22Rv1 (cell line): ENCODE results near the gene PLSCR3.

ENCODE experiments used
- ZFX ChIP-seq: fragments of 450-650 bp; IDR thresholded peaks from 2 replicates; pipeline ENCODE4 v1.6.1; 2017; ENCODE audit warnings: antibody characterized with exemption, borderline replicate concordance
- TF ChIP-seq, protein P1 (sequence below): fragments of 450-650 bp; IDR thresholded peaks from 2 replicates; pipeline ENCODE4 v1.5.1; 2017; ENCODE audit warnings: mild to moderate bottlenecking

- TF ChIP-seq, protein P1, sequence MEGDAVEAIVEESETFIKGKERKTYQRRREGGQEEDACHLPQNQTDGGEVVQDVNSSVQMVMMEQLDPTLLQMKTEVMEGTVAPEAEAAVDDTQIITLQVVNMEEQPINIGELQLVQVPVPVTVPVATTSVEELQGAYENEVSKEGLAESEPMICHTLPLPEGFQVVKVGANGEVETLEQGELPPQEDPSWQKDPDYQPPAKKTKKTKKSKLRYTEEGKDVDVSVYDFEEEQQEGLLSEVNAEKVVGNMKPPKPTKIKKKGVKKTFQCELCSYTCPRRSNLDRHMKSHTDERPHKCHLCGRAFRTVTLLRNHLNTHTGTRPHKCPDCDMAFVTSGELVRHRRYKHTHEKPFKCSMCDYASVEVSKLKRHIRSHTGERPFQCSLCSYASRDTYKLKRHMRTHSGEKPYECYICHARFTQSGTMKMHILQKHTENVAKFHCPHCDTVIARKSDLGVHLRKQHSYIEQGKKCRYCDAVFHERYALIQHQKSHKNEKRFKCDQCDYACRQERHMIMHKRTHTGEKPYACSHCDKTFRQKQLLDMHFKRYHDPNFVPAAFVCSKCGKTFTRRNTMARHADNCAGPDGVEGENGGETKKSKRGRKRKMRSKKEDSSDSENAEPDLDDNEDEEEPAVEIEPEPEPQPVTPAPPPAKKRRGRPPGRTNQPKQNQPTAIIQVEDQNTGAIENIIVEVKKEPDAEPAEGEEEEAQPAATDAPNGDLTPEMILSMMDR, result no peak
- TF ChIP-seq ZFX, result no peak
These were observed 19.1 kb upstream of the PLSCR3 start for GRCh38 chr17:7413346-7413985.
